Kidney (tissue), 14 donors: Measurements from ENCODE around the gene SYTL2. TPM values are rescaled to one million over a fixed set of nuclear protein-coding genes. Genes with fewer than 3 reads are reported as not detected.

ENCODE experiments used
- DNase-seq, 5 donors: peaks; one replicate each; pipeline ENCODE4 v3.0.0-alpha.2; 2013 to 2020
- FAIRE-seq: peaks from 2 replicates; lab custom pipeline; 2012; peaks lifted over from hg19 to GRCh38; lab: Jason Lieb, UNC
- H3K27ac ChIP-seq, 2 donors: one replicate each; pipeline ENCODE4 v1.7.0; 2013; ENCODE audit warnings: low read depth in 2 of 2, low read length in 2 of 2, inconsistent platforms in 1 of 2
- H3K27me3 ChIP-seq: one replicate; pipeline ENCODE4 v1.7.1; 2013; ENCODE audit warnings: low read length, inconsistent platforms; ENCODE audit not compliant: control insufficient read depth, insufficient read depth
- H3K36me3 ChIP-seq, 3 donors: one replicate each; pipeline versions ENCODE4 v1.7.0 to v1.7.1; 2013; ENCODE audit warnings: low read length in 3 of 3, control low read depth in 1 of 3, inconsistent platforms in 1 of 3; ENCODE audit not compliant: insufficient read depth in 3 of 3, control insufficient read depth in 2 of 3
- H3K4me1 ChIP-seq, 3 donors: one replicate each; pipeline versions ENCODE4 v1.7.0 to v1.7.1; 2013; ENCODE audit warnings: low read length in 3 of 3, inconsistent platforms in 1 of 3, low read depth in 1 of 3; ENCODE audit not compliant: control insufficient read depth in 2 of 3, insufficient read depth in 2 of 3
- H3K4me3 ChIP-seq, 3 donors: one replicate each; pipeline versions ENCODE4 v1.7.0 to v1.8.1; 2013; ENCODE audit warnings: low read length in 3 of 3, control low read depth in 1 of 3, inconsistent platforms in 1 of 3
- H3K9ac ChIP-seq, 3 donors: one replicate each; pipeline versions ENCODE4 v1.7.0 to v1.7.1; 2013; ENCODE audit warnings: low read length in 3 of 3, control low read depth in 1 of 3, inconsistent platforms in 1 of 3
- H3K9me3 ChIP-seq, 3 donors: one replicate each; pipeline versions ENCODE4 v1.7.0 to v1.7.1; 2013; ENCODE audit warnings: low read length in 3 of 3, control low read depth in 1 of 3, inconsistent platforms in 1 of 3; ENCODE audit not compliant: control insufficient read depth in 2 of 3, insufficient read depth in 1 of 3
- CTCF ChIP-seq: IDR thresholded peaks from 3 replicates; pipeline ENCODE4 v1.5.1; 2012; ENCODE audit warnings: mild to moderate bottlenecking, moderate library complexity, borderline replicate concordance; ENCODE audit not compliant: insufficient read depth; ENCODE audit errors: extremely low read depth
- intact Hi-C: fragments of 100-400 bp; cut with DNase I; formaldehyde crosslinking; loops from one replicate; pipeline ENCODE4 v1.11.1; 2022
- polyA plus RNA-seq: library from polyadenylated mRNA; stranded (reverse); fragments of 350-450 nt; fragmentation: Illumina TruSeq; extraction: RNeasy Lipid Tissue Mini Kit (QIAGEN cat#74804); gene quantifications from one replicate; pipeline ENCODE4 v1.2.3, GENCODE V29; 2014; ENCODE audit warnings: low read depth, low replicate concordance; ENCODE audit not compliant: insufficient read depth
- total RNA-seq: library from RNA; stranded (reverse); fragmentation: NEBNext Ultra II Directional; extraction: Animal tissue kit (Norgen Biotek cat#: 25700); gene quantifications from one replicate; pipeline ENCODE4 v1.2.1, GENCODE V29; 2021
- donor health status: control.
- donor health status: control.
- donor health status: control.
- donor health status: control.
- donor health status: control.
- donor health status: DM: yes; HTN: yes; CAD: no.
- donor health status: Normal renal cell carcinoma (clear cell type).

SYTL2 gene
- total and polyA plus RNA-seq, 2 donors from 2014 or later: 19.8 to 187 TPM

- FAIRE-seq (no peak), DNase-seq (no peak)
- peaks cover 0 to 5% (median 0%) of the 10 kb centered on the region in 3 donors for H3K4me1 ChIP-seq
These were observed 12.6 kb downstream of the SYTL2 start for GRCh38 chr11:85798361-85798760.

GRCh38 chr11:85795712-85796487 lies 15.0 kb downstream of the SYTL2 start:
- Histone ChIP-seq H3K4me3 (no peak overlapping the region), H3K9ac (no peak overlapping the region), H3K4me1 (peaks cover 0 to 5% (median 0%) of the 10 kb centered on the region in 3 donors), H3K9me3 (no peaks in the 10 kb centered on the region), H3K27me3 (no peaks in the 10 kb centered on the region), H3K27ac (no peak overlapping the region), H3K36me3 (no peaks in the 10 kb centered on the region)
- no peak for DNase-seq
- intact Hi-C loops: no loop called here
- TF ChIP-seq CTCF: no peak
- no peak for FAIRE-seq

More at GRCh38 chr11:85798361-85798760, 12.6 kb downstream of the SYTL2 start:
- Histone ChIP-seq H3K9ac (no peak overlapping the region), H3K27me3 (no peaks in the 10 kb centered on the region), H3K36me3 (no peaks in the 10 kb centered on the region), H3K9me3 (no peaks in the 10 kb centered on the region), H3K4me3 (no peak overlapping the region), H3K27ac (no peak overlapping the region)
- intact Hi-C loops: no loop called here
- TF ChIP-seq CTCF: no peak

- Histone ChIP-seq H3K27me3 (no peaks in the 10 kb centered on the region), H3K4me1 (no peaks in the 10 kb centered on the region), H3K27ac (no peak overlapping the region), H3K9me3 (no peaks in the 10 kb centered on the region), H3K36me3 (no peaks in the 10 kb centered on the region), H3K9ac (no peak overlapping the region), H3K4me3 (no peak overlapping the region)
- intact Hi-C loops: no loop called here
- DNase-seq (no peak), FAIRE-seq (no peak)
- TF ChIP-seq CTCF: no peak
These were observed 19.4 kb downstream of the SYTL2 start for GRCh38 chr11:85791409-85791990.
